ENCODE data around the gene MORN4. TPM values are rescaled to one million over a fixed set of nuclear protein-coding genes. Genes with fewer than 3 reads are reported as not detected.

The MORN4 gene
- polyA plus RNA-seq (9.1 to 12.6 TPM (median 10.3 TPM) in 3 replicates), polyA minus RNA-seq (3.0 to 4.8 TPM (median 3.9 TPM) in 3 replicates)
- 2.9 TPM for polyA plus RNA-seq (2011; ENCODE audit: low read depth)
- polyA plus RNA-seq (2011; cell fraction: cytosol; rRNA removed): 11.7 and 13.4 TPM in 2 replicates
- polyA plus RNA-seq (2011; cell fraction: nucleus; rRNA removed): 8.6 and 10.0 TPM in 2 replicates
- 8.6 and 13.0 TPM in 2 replicates for polyA plus RNA-seq (2012; ENCODE audit: low replicate concordance)
- polyA minus RNA-seq (2011; cell fraction: cytosol; rRNA and poly(A)+ RNA removed): 3.5 TPM
- polyA minus RNA-seq (2011; cell fraction: nucleus; rRNA and poly(A)+ RNA removed): 2.8 and 4.3 TPM in 2 replicates

GRCh38 chr10:97632949-97633884 lies at the start of gene MORN4:
Gene MORN4 (minus strand): TSS chr10:97633500. CDS start chr10:97619653, 13,847 bp downstream.
- Histone ChIP-seq H3K4me2 (ENCODE audit: control insufficient read depth, extremely low read depth, insufficient read depth, low read depth, low read length) (peak within 1 kb of the TSS; percentile 76), H3K36me3 (ENCODE audit: control insufficient read depth in 2 of 2, extremely low read depth in 1 of 2, insufficient read depth in 2 of 2, low read length in 2 of 2) (no peaks in the 10 kb centered on the region), H3K9me3 (ENCODE audit: control insufficient read depth, low read depth, low read length) (no peaks in the 10 kb centered on the region), H3K4me1 (ENCODE audit: control insufficient read depth, extremely low read depth, insufficient read depth, low read length) (peaks cover 10% of the 10 kb centered on the region), H3K79me2 (ENCODE audit: control insufficient read depth, insufficient read depth, low read length) (peaks cover 4% of the 10 kb centered on the region), H3K4me3 (ENCODE audit: control insufficient read depth in 2 of 3, extremely low read depth in 1 of 3, insufficient read depth in 2 of 3, low read depth in 1 of 3, low read length in 3 of 3) (peak within 1 kb of the TSS; percentile 73 to 93 (median 93)), H3K27ac (ENCODE audit: control insufficient read depth, insufficient read depth, low read length) (peak within 1 kb of the TSS; percentile 58), H3K9ac (ENCODE audit: control insufficient read depth, extremely low read depth, insufficient read depth, low read length) (peak within 1 kb of the TSS; percentile 78), H3K9me1 (ENCODE audit: control insufficient read depth, extremely low read depth, insufficient read depth, low read length) (no peaks in the 10 kb centered on the region), H2AFZ (ENCODE audit: control insufficient read depth, low read length) (peak within 1 kb of the TSS; percentile 98), H3K27me3 (ENCODE audit: control insufficient read depth, extremely low read depth, insufficient read depth, low read length) (no peaks in the 10 kb centered on the region), H4K20me1 (ENCODE audit: control insufficient read depth, extremely low read depth, insufficient read depth, low read length) (no peaks in the 10 kb centered on the region)
- TF ChIP-seq EZH2 (IDR thresholded peaks at IDR 0.05; ENCODE audit: low read length) (no peak), CTCF (optimal IDR thresholded peaks at IDR 0.05 in 1 of 3, IDR thresholded peaks at IDR 0.05 in 1 of 3, conservative IDR thresholded peaks at IDR 0.05 in 1 of 3; ENCODE audit: extremely low read depth in 1 of 3, insufficient read depth in 2 of 3, low read length in 3 of 3) (no peak)
- dilution Hi-C loops (cut with MboI; ENCODE audit: extremely low pct_ligation_motif_present, low sequenced_read_pairs): no loop called here
- DNase-seq (ENCODE audit: low read depth, low spot score) (no peak), FAIRE-seq (no peak)

DNA sequence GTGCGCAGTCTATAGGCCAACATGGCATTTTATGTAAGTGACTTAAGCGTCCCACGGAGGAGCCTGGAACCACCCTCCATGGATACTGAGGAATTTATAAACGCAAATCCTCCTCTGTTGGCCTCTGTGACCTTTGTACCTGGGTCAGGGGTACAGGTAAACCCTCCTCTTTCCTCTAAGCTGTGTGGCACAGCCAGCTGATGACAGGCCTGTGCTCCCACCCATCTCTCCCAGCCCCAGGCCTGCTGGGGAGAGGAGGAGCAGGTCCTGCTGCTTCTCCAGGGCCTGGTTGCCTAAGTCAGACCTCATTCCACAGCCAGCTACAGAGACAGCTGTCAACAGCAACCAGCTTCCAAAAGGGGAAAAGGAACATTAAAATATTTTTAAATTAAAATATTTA lies 48.7 kb upstream of the MORN4 start:
- Histone ChIP-seq H3K9ac (ENCODE audit: control insufficient read depth, extremely low read depth, insufficient read depth, low read length) (no peak overlapping the region), H3K27me3 (ENCODE audit: control insufficient read depth, extremely low read depth, insufficient read depth, low read length) (no peaks in the 10 kb centered on the region), H3K9me3 (ENCODE audit: control insufficient read depth, low read depth, low read length) (no peaks in the 10 kb centered on the region), H3K4me3 (ENCODE audit: control insufficient read depth in 2 of 3, extremely low read depth in 1 of 3, insufficient read depth in 2 of 3, low read depth in 1 of 3, low read length in 3 of 3) (no peak overlapping the region), H3K4me2 (ENCODE audit: control insufficient read depth, extremely low read depth, insufficient read depth, low read depth, low read length) (no peak overlapping the region), H4K20me1 (ENCODE audit: control insufficient read depth, extremely low read depth, insufficient read depth, low read length) (peaks cover 9% of the 10 kb centered on the region), H3K36me3 (ENCODE audit: control insufficient read depth in 2 of 2, extremely low read depth in 1 of 2, insufficient read depth in 2 of 2, low read length in 2 of 2) (peaks cover 13 to 40% of the 10 kb centered on the region in 2 experiments), H3K27ac (ENCODE audit: control insufficient read depth, insufficient read depth, low read length) (no peak overlapping the region), H2AFZ (ENCODE audit: control insufficient read depth, low read length) (no peak overlapping the region), H3K79me2 (ENCODE audit: control insufficient read depth, insufficient read depth, low read length) (peaks cover 63% of the 10 kb centered on the region), H3K4me1 (ENCODE audit: control insufficient read depth, extremely low read depth, insufficient read depth, low read length) (peaks cover 20% of the 10 kb centered on the region), H3K9me1 (ENCODE audit: control insufficient read depth, extremely low read depth, insufficient read depth, low read length) (no peaks in the 10 kb centered on the region)
- TF ChIP-seq CTCF (optimal IDR thresholded peaks at IDR 0.05 in 1 of 3, IDR thresholded peaks at IDR 0.05 in 1 of 3, conservative IDR thresholded peaks at IDR 0.05 in 1 of 3; ENCODE audit: extremely low read depth in 1 of 3, insufficient read depth in 2 of 3, low read length in 3 of 3): no peak
- no peak for TF ChIP-seq EZH2 (IDR thresholded peaks at IDR 0.05; ENCODE audit: low read length)
- FAIRE-seq: no peak
- peak; percentile 38 for DNase-seq (ENCODE audit: low read depth, low spot score)
- dilution Hi-C loops (cut with MboI; ENCODE audit: extremely low pct_ligation_motif_present, low sequenced_read_pairs): no loop called here
